H9 (cell line): ENCODE data around the gene IGFBP5. TPM values are rescaled to one million over a fixed set of nuclear protein-coding genes. Genes with fewer than 3 reads are reported as not detected.

Experiments
- DNase-seq: peaks from one replicate; pipeline ENCODE4 v3.0.0-alpha.2; 2017
- H2AFZ ChIP-seq: one replicate; pipeline ENCODE4 v1.6.1; 2013; ENCODE audit warnings: mild to moderate bottlenecking, low read length, control low read depth, moderate library complexity
- H2AK5ac ChIP-seq: 2 replicates; pipeline ENCODE4 v1.6.1; 2013; ENCODE audit warnings: low read length, control low read depth, mixed read lengths; ENCODE audit not compliant: insufficient read length
- H2BK120ac ChIP-seq: one replicate; pipeline ENCODE4 v1.6.1; 2013; ENCODE audit warnings: low read depth, mild to moderate bottlenecking, low read length, control low read depth, inconsistent platforms; ENCODE audit not compliant: poor library complexity, severe bottlenecking
- H2BK12ac ChIP-seq: 2 replicates; pipeline ENCODE4 v1.6.1; 2013; ENCODE audit warnings: low read length, control low read depth, mixed read lengths, low read depth; ENCODE audit not compliant: insufficient read length
- H2BK15ac ChIP-seq: 2 replicates; pipeline ENCODE4 v1.6.1; 2013; ENCODE audit warnings: low read depth, low read length, control low read depth
- H2BK20ac ChIP-seq: one replicate; pipeline ENCODE4 v1.6.1; 2013; ENCODE audit warnings: low read depth, mild to moderate bottlenecking, low read length, control low read depth, inconsistent platforms; ENCODE audit not compliant: poor library complexity, severe bottlenecking
- H2BK5ac ChIP-seq: 2 replicates; pipeline ENCODE4 v1.6.1; 2013; ENCODE audit warnings: low read length, control low read depth, mixed read lengths; ENCODE audit not compliant: insufficient read length
- H3K14ac ChIP-seq: 2 replicates; pipeline ENCODE4 v1.6.1; 2013; ENCODE audit warnings: low read length, control low read depth; ENCODE audit not compliant: insufficient read depth
- H3K18ac ChIP-seq: 2 replicates; pipeline ENCODE4 v1.6.1; 2013; ENCODE audit warnings: low read depth, mild to moderate bottlenecking, mixed read lengths, low read length, control low read depth; ENCODE audit not compliant: insufficient read length
- H3K23ac ChIP-seq: 2 replicates; pipeline ENCODE4 v1.6.1; 2013; ENCODE audit warnings: low read length, control low read depth, mixed read lengths, low read depth; ENCODE audit not compliant: insufficient read length
- H3K23me2 ChIP-seq: 2 replicates; pipeline ENCODE4 v1.6.1; 2013; ENCODE audit warnings: low read depth, mild to moderate bottlenecking, mixed read lengths, low read length, control low read depth; ENCODE audit not compliant: insufficient read length, poor library complexity, severe bottlenecking
- H3K27ac ChIP-seq: 2 replicates; pipeline ENCODE4 v1.5.1; 2013; ENCODE audit warnings: low read length, control low read depth, mixed read lengths, low read depth; ENCODE audit not compliant: insufficient read length
- H3K27me3 ChIP-seq: 2 replicates; pipeline ENCODE4 v1.6.1; 2013; ENCODE audit warnings: low read length, control low read depth, inconsistent platforms; ENCODE audit not compliant: insufficient read depth
- H3K4ac ChIP-seq: 2 replicates; pipeline ENCODE4 v1.6.1; 2013; ENCODE audit warnings: low read depth, mild to moderate bottlenecking, control low read depth, inconsistent platforms, low read length, moderate library complexity
- H3K4me1 ChIP-seq: 2 replicates; pipeline ENCODE4 v1.6.1; 2013; ENCODE audit warnings: low read length, control low read depth, inconsistent platforms; ENCODE audit not compliant: insufficient read depth
- H3K4me2 ChIP-seq: 2 replicates; pipeline ENCODE4 v1.6.1; 2013; ENCODE audit warnings: low read length, control low read depth, mixed read lengths; ENCODE audit not compliant: insufficient read length, insufficient read depth
- H3K56ac ChIP-seq: 2 replicates; pipeline ENCODE4 v1.6.1; 2013; ENCODE audit warnings: low read depth, mild to moderate bottlenecking, mixed read lengths, low read length, control low read depth; ENCODE audit not compliant: insufficient read length
- H3K79me1 ChIP-seq: 2 replicates; pipeline ENCODE4 v1.6.1; 2013; ENCODE audit warnings: low read depth, mild to moderate bottlenecking, moderate library complexity, low read length, control low read depth, inconsistent platforms; ENCODE audit not compliant: insufficient read depth, poor library complexity, severe bottlenecking
- H3K79me2 ChIP-seq: 2 replicates; pipeline ENCODE4 v1.6.1; 2013; ENCODE audit warnings: low read length, control low read depth, inconsistent platforms; ENCODE audit not compliant: insufficient read depth
- H3K9ac ChIP-seq: 2 replicates; pipeline ENCODE4 v1.6.1; 2013; ENCODE audit warnings: low read length, control low read depth, mixed read lengths; ENCODE audit not compliant: insufficient read length; ENCODE audit errors: extremely low read depth
- H3K9me3 ChIP-seq: one replicate; pipeline ENCODE4 v1.6.1; 2013; ENCODE audit warnings: low read depth, low read length, inconsistent platforms; ENCODE audit not compliant: control insufficient read depth
- H3T11ph ChIP-seq: one replicate; pipeline ENCODE4 v1.6.1; 2013; ENCODE audit warnings: mild to moderate bottlenecking, low read length, control low read depth, inconsistent platforms
- H4K20me1 ChIP-seq: one replicate; pipeline ENCODE4 v1.6.1; 2013; ENCODE audit not compliant: control insufficient read depth, insufficient read length, insufficient read depth
- H4K5ac ChIP-seq: 2 replicates; pipeline ENCODE4 v1.6.1; 2013; ENCODE audit warnings: low read depth, mild to moderate bottlenecking, mixed read lengths, low read length, control low read depth; ENCODE audit not compliant: insufficient read length
- H4K8ac ChIP-seq: replicated peaks from 2 replicates; pipeline ENCODE4 v1.6.1; 2013; ENCODE audit warnings: low read length, control low read depth, mixed read lengths, low read depth; ENCODE audit not compliant: insufficient read length
- H4K91ac ChIP-seq: 2 replicates; pipeline ENCODE4 v1.6.1; 2013; ENCODE audit warnings: low read depth, mild to moderate bottlenecking, moderate library complexity, mixed read lengths, low read length, control low read depth; ENCODE audit not compliant: insufficient read length
- H3K27ac Mint-ChIP-seq, 3 experiments: 2 replicates in 2 of 3; 3 replicates in 1 of 3; pipeline ENCODE4 v1.8.0; 2020 to 2021; ENCODE audit warnings: mixed read lengths in 3 of 3, mild to moderate bottlenecking in 1 of 3, moderate library complexity in 1 of 3
- H3K27me3 Mint-ChIP-seq: 2 replicates; pipeline ENCODE4 v1.8.0; 2021; ENCODE audit warnings: low read depth, mild to moderate bottlenecking, moderate library complexity, mixed read lengths
- H3K36me3 Mint-ChIP-seq, 3 experiments: 2 replicates in 2 of 3; 3 replicates in 1 of 3; pipeline ENCODE4 v1.8.0; 2020 to 2021; ENCODE audit warnings: low read depth in 3 of 3, mixed read lengths in 3 of 3; ENCODE audit not compliant: insufficient read depth in 1 of 3
- H3K4me1 Mint-ChIP-seq, 2 experiments: 2 replicates each; pipeline ENCODE4 v1.8.0; 2020; ENCODE audit warnings: mixed read lengths in 2 of 2
- H3K4me3 Mint-ChIP-seq, 2 experiments: 2 replicates in 1 of 2; 3 replicates in 1 of 2; pipeline ENCODE4 v1.8.0; 2020 to 2021; ENCODE audit warnings: mild to moderate bottlenecking in 2 of 2, mixed read lengths in 2 of 2, moderate library complexity in 1 of 2
- H3K9me3 Mint-ChIP-seq, 2 experiments: 2 replicates in 1 of 2; 3 replicates in 1 of 2; pipeline ENCODE4 v1.8.0; 2020; ENCODE audit warnings: mild to moderate bottlenecking in 2 of 2, mixed read lengths in 2 of 2, moderate library complexity in 1 of 2
- CTCF ChIP-seq: fragments of 200-600 bp; sonication (generic); conservative IDR thresholded peaks from 3 replicates; pipeline ENCODE4 v1.8.0; 2021; ENCODE audit warnings: antibody characterized with exemption, mild to moderate bottlenecking
- WGBS: extraction: QIAGEN DNeasy Blood & Tissue Kit; methylation state at CpG from one replicate; pipeline ENCODE4 v1.1.7; 2013; ENCODE audit warnings: missing lambda C conversion rate, low lambda C conversion rate, mixed read lengths; ENCODE audit not compliant: insufficient read length; ENCODE audit errors: extremely low coverage; 5-methylcytosine and 5-hydroxymethylcytosine counted together
- total RNA-seq: library from RNA; stranded (reverse); gene quantifications from 2 replicates; pipeline ENCODE4 v1.2.1, GENCODE V29; 2021

The IGFBP5 gene
- total RNA-seq, 1 experiment from 2014 or later, result 0.90 TPM

DNA sequence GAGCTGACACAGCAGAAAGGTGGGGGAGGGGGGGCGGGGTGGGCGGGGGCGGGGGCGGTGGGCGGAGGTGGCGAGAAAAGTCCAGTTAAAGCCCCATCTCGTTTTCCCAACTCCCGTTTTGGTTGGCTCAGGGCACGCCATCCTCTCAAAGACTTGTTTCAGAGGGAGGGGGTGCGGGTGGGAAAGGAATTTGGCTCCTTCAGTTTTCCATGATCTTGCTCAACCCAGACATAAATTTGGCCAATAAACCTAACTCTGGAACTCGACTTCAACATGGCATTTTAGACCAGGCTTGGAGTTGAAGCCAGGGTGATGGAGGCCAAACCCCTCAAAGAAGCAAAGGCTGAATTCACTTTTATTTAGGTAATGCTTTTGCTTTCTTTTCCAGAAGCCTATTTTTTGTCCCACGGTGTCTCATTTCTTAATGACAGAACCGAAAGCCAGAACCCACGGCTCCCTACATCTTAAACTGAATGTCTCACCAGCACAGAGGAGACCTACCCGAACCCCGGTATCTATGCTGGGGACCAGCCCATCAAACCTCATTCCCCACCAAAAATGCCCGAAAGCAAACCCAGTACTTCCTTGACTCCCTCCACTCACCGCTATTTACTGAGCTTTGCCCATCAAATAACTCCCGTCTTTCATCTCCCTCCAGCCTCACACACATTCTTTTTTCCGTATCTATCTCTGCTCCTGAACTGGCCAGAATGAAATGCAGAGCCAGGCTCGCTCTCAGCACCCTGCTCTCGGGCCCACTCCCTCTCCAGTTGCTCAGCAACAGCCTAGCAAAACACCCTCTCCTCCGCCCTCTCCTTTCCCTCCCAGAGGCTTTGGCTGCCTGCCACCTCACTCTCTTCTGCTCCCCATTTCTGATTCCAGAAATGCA is 4.3 kb downstream of the IGFBP5 start:
- Histone ChIP-seq H2AK5ac (no peak overlapping the region), H3K4ac (no peak overlapping the region), H2BK12ac (no peak overlapping the region), H2BK5ac (no peak overlapping the region), H3K79me1 (no peaks in the 10 kb centered on the region), H3K23me2 (peaks cover 34% of the 10 kb centered on the region), H4K91ac (no peak overlapping the region), H3K4me2 (peak overlapping the region; percentile 49), H2BK120ac (no peak overlapping the region), H2BK15ac (no peak overlapping the region), H3K27me3 (peaks cover 3% of the 10 kb centered on the region; the same call in 1 of the 2 replicates), H3T11ph (no peak overlapping the region), H2AFZ (no peak overlapping the region), H3K79me2 (no peaks in the 10 kb centered on the region), H4K5ac (no peak overlapping the region), H2BK20ac (no peak overlapping the region), H4K8ac (no peak overlapping the region), H3K14ac (no peak overlapping the region), H3K23ac (no peak overlapping the region), H3K18ac (peak overlapping the region; percentile 15), H3K9ac (no peak overlapping the region), H3K9me3 (no peaks in the 10 kb centered on the region), H3K27ac (no peak overlapping the region), H3K56ac (no peak overlapping the region), H4K20me1 (no peaks in the 10 kb centered on the region), H3K4me1 (peaks cover 6% of the 10 kb centered on the region; the same call in 1 of the 2 replicates)
- no CpG with 5 or more reads among the region's 23 CpGs for WGBS
- Mint-ChIP-seq H3K4me1 (peaks cover 46 to 63% of the 10 kb centered on the region in 2 experiments), H3K4me3 (peak overlapping the region; percentile 18 to 89), H3K9me3 (no peaks in the 10 kb centered on the region; a peak in 2 of 5 replicates), H3K27ac (peak overlapping the region in 1 of 3 experiments; percentile 18; a peak in 2 of 7 replicates), H3K36me3 (no peaks in the 10 kb centered on the region), H3K27me3 (peaks cover 73% of the 10 kb centered on the region)
- peak; percentile 77 for DNase-seq
- TF ChIP-seq CTCF, result no peak
